ENCODE results near the gene WSB1.

Gene WSB1

GRCh38 chr17:27353461-27354050 is 59.6 kb downstream of the WSB1 start:
- H3K27me3 ChIP-seq (ENCODE audit: control insufficient read depth in 1 of 2, insufficient read depth in 1 of 2, low read length in 2 of 2): no peaks in the 10 kb centered on the region
- H3K79me1 ChIP-seq (replicated peaks; ENCODE audit: low read length, poor library complexity, severe bottlenecking): peaks cover 2% of the 10 kb centered on the region

GRCh38 chr17:27354051-27354490 is 60.2 kb downstream of the WSB1 start:
- peak overlapping the region; percentile 29 to 65 for H3K4ac ChIP-seq (ENCODE audit: low read depth in 1 of 2, low read length in 2 of 2)
- H2BK120ac ChIP-seq (ENCODE audit: low read depth, low read length): no peak overlapping the region
- WGBS: 48% methylated on average over 19 of the region's 19 CpGs

More at GRCh38 chr17:27353461-27354050, 59.6 kb downstream of the WSB1 start:
- Histone ChIP-seq H2AFZ (ENCODE audit: low read depth, low read length) (peak overlapping the region; percentile 92), H3K27ac (ENCODE audit: low read length, poor library complexity, severe bottlenecking) (peak overlapping the region; percentile 57), H3K4me2 (ENCODE audit: low read length, poor library complexity, severe bottlenecking) (peak overlapping the region; percentile 79), H2BK120ac (ENCODE audit: low read depth, low read length) (peak overlapping the region; percentile 95), H2AK5ac (ENCODE audit: low read length, severe bottlenecking) (peak overlapping the region; percentile 67), H3K14ac (ENCODE audit: low read length in 2 of 2) (peak overlapping the region in 1 of 2 experiments; percentile 64), H3K18ac (ENCODE audit: low read depth in 1 of 2, low read length in 2 of 2) (peak overlapping the region; percentile 94 to 95), H3K4me3 (ENCODE audit: insufficient read depth in 1 of 2, low read depth in 1 of 2, low read length in 2 of 2) (peak overlapping the region; percentile 73 to 80), H2BK15ac (ENCODE audit: low read depth, poor library complexity, severe bottlenecking) (peak overlapping the region; percentile 39), H2BK5ac (ENCODE audit: low read depth, low read length, poor library complexity, severe bottlenecking) (peak overlapping the region; percentile 95), H4K91ac (ENCODE audit: low read length) (peak overlapping the region; percentile 97), H4K8ac (ENCODE audit: low read length) (peak overlapping the region; percentile 95), H3K9me3 (ENCODE audit: control insufficient read depth, low read length) (no peaks in the 10 kb centered on the region), H3K4me1 (ENCODE audit: control insufficient read depth, insufficient read depth, low read depth, low read length) (peaks cover 16% of the 10 kb centered on the region), H2BK12ac (ENCODE audit: low read length in 2 of 2) (peak overlapping the region; percentile 38 to 49), H3K4ac (ENCODE audit: low read depth in 1 of 2, low read length in 2 of 2) (peak overlapping the region; percentile 65 to 88), H3K23ac (ENCODE audit: low read length in 2 of 2) (peak overlapping the region in 1 of 2 experiments; percentile 70), H3K9ac (ENCODE audit: low read length) (peak overlapping the region; percentile 93), H3K36me3 (ENCODE audit: control insufficient read depth in 1 of 2, insufficient read depth in 2 of 2, low read depth in 1 of 2, low read length in 2 of 2) (peaks cover 0 to 4% of the 10 kb centered on the region in 2 experiments)
- WGBS: under 1% methylated on average over 50 of the region's 57 CpGs
- peak; percentile 95 for DNase-seq

GRCh38 chr17:27354491-27355081 is 60.7 kb downstream of the WSB1 start:
- 91% methylated on average over 8 of the region's 8 CpGs for WGBS
- Histone ChIP-seq H3K23ac (ENCODE audit: low read length in 2 of 2) (no peak overlapping the region), H3K9ac (ENCODE audit: low read length) (peak overlapping the region; percentile 84), H3K4ac (ENCODE audit: low read depth in 1 of 2, low read length in 2 of 2) (no peak overlapping the region), H2AK5ac (ENCODE audit: low read length, severe bottlenecking) (no peak overlapping the region), H3K27me3 (ENCODE audit: control insufficient read depth in 1 of 2, insufficient read depth in 1 of 2, low read length in 2 of 2) (no peaks in the 10 kb centered on the region), H3K4me2 (ENCODE audit: low read length, poor library complexity, severe bottlenecking) (peak overlapping the region; percentile 79), H4K8ac (ENCODE audit: low read length) (peak overlapping the region; percentile 86), H3K4me1 (ENCODE audit: control insufficient read depth, insufficient read depth, low read depth, low read length) (peaks cover 12% of the 10 kb centered on the region), H2BK120ac (ENCODE audit: low read depth, low read length) (no peak overlapping the region), H4K91ac (ENCODE audit: low read length) (no peak overlapping the region), H3K9me3 (ENCODE audit: control insufficient read depth, low read length) (no peaks in the 10 kb centered on the region), H3K36me3 (ENCODE audit: control insufficient read depth in 1 of 2, insufficient read depth in 2 of 2, low read depth in 1 of 2, low read length in 2 of 2) (peaks cover 0 to 2% of the 10 kb centered on the region in 2 experiments), H2AFZ (ENCODE audit: low read depth, low read length) (no peak overlapping the region), H3K18ac (ENCODE audit: low read depth in 1 of 2, low read length in 2 of 2) (peak overlapping the region in 1 of 2 experiments; percentile 78), H3K4me3 (ENCODE audit: insufficient read depth in 1 of 2, low read depth in 1 of 2, low read length in 2 of 2) (peak overlapping the region in 1 of 2 experiments; percentile 80), H2BK12ac (ENCODE audit: low read length in 2 of 2) (peak overlapping the region; percentile 55 to 82), H2BK5ac (ENCODE audit: low read depth, low read length, poor library complexity, severe bottlenecking) (no peak overlapping the region), H3K79me1 (replicated peaks; ENCODE audit: low read length, poor library complexity, severe bottlenecking) (peaks cover 2% of the 10 kb centered on the region), H2BK15ac (ENCODE audit: low read depth, poor library complexity, severe bottlenecking) (no peak overlapping the region), H3K27ac (ENCODE audit: low read length, poor library complexity, severe bottlenecking) (no peak overlapping the region), H3K14ac (ENCODE audit: low read length in 2 of 2) (no peak overlapping the region)
- DNase-seq: no peak

More at GRCh38 chr17:27354051-27354490, 60.2 kb downstream of the WSB1 start:
- Histone ChIP-seq H3K4me1 (ENCODE audit: control insufficient read depth, insufficient read depth, low read depth, low read length) (peaks cover 16% of the 10 kb centered on the region), H2AFZ (ENCODE audit: low read depth, low read length) (peak overlapping the region; percentile 92), H2AK5ac (ENCODE audit: low read length, severe bottlenecking) (peak overlapping the region; percentile 30), H3K36me3 (ENCODE audit: control insufficient read depth in 1 of 2, insufficient read depth in 2 of 2, low read depth in 1 of 2, low read length in 2 of 2) (peaks cover 0 to 4% of the 10 kb centered on the region in 2 experiments), H3K4me3 (ENCODE audit: insufficient read depth in 1 of 2, low read depth in 1 of 2, low read length in 2 of 2) (peak overlapping the region; percentile 46 to 80), H3K23ac (ENCODE audit: low read length in 2 of 2) (peak overlapping the region in 1 of 2 experiments; percentile 9), H3K9ac (ENCODE audit: low read length) (peak overlapping the region; percentile 84), H4K91ac (ENCODE audit: low read length) (peak overlapping the region; percentile 58), H3K9me3 (ENCODE audit: control insufficient read depth, low read length) (no peaks in the 10 kb centered on the region), H3K79me1 (replicated peaks; ENCODE audit: low read length, poor library complexity, severe bottlenecking) (peaks cover 2% of the 10 kb centered on the region), H4K8ac (ENCODE audit: low read length) (peak overlapping the region; percentile 86), H3K27me3 (ENCODE audit: control insufficient read depth in 1 of 2, insufficient read depth in 1 of 2, low read length in 2 of 2) (no peaks in the 10 kb centered on the region), H2BK12ac (ENCODE audit: low read length in 2 of 2) (peak overlapping the region; percentile 55 to 82), H3K14ac (ENCODE audit: low read length in 2 of 2) (peak overlapping the region in 1 of 2 experiments; percentile 61), H2BK15ac (ENCODE audit: low read depth, poor library complexity, severe bottlenecking) (peak overlapping the region; percentile 96), H2BK5ac (ENCODE audit: low read depth, low read length, poor library complexity, severe bottlenecking) (peak overlapping the region; percentile 63), H3K4me2 (ENCODE audit: low read length, poor library complexity, severe bottlenecking) (peak overlapping the region; percentile 79), H3K18ac (ENCODE audit: low read depth in 1 of 2, low read length in 2 of 2) (peak overlapping the region; percentile 78 to 80), H3K27ac (ENCODE audit: low read length, poor library complexity, severe bottlenecking) (peak overlapping the region; percentile 18)
- DNase-seq: no peak

GRCh38 chr17:27355419-27355818 is 61.5 kb downstream of the WSB1 start:
- Histone ChIP-seq H3K4me1 (ENCODE audit: control insufficient read depth, insufficient read depth, low read depth, low read length) (peaks cover 10% of the 10 kb centered on the region), H2AFZ (ENCODE audit: low read depth, low read length) (no peak overlapping the region), H4K91ac (ENCODE audit: low read length) (no peak overlapping the region), H3K4ac (ENCODE audit: low read depth in 1 of 2, low read length in 2 of 2) (no peak overlapping the region), H3K18ac (ENCODE audit: low read depth in 1 of 2, low read length in 2 of 2) (no peak overlapping the region), H3K27ac (ENCODE audit: low read length, poor library complexity, severe bottlenecking) (no peak overlapping the region), H2BK15ac (ENCODE audit: low read depth, poor library complexity, severe bottlenecking) (no peak overlapping the region), H3K9ac (ENCODE audit: low read length) (no peak overlapping the region), H3K4me3 (ENCODE audit: insufficient read depth in 1 of 2, low read depth in 1 of 2, low read length in 2 of 2) (no peak overlapping the region), H4K8ac (ENCODE audit: low read length) (no peak overlapping the region), H3K23ac (ENCODE audit: low read length in 2 of 2) (no peak overlapping the region), H2AK5ac (ENCODE audit: low read length, severe bottlenecking) (no peak overlapping the region), H3K4me2 (ENCODE audit: low read length, poor library complexity, severe bottlenecking) (no peak overlapping the region), H2BK12ac (ENCODE audit: low read length in 2 of 2) (no peak overlapping the region), H3K79me1 (replicated peaks; ENCODE audit: low read length, poor library complexity, severe bottlenecking) (peaks cover 2% of the 10 kb centered on the region), H2BK120ac (ENCODE audit: low read depth, low read length) (no peak overlapping the region), H3K27me3 (ENCODE audit: control insufficient read depth in 1 of 2, insufficient read depth in 1 of 2, low read length in 2 of 2) (no peaks in the 10 kb centered on the region), H3K9me3 (ENCODE audit: control insufficient read depth, low read length) (no peaks in the 10 kb centered on the region), H3K36me3 (ENCODE audit: control insufficient read depth in 1 of 2, insufficient read depth in 2 of 2, low read depth in 1 of 2, low read length in 2 of 2) (no peaks in the 10 kb centered on the region), H2BK5ac (ENCODE audit: low read depth, low read length, poor library complexity, severe bottlenecking) (no peak overlapping the region), H3K14ac (ENCODE audit: low read length in 2 of 2) (no peak overlapping the region)
- WGBS: 86% methylated on average over 4 of the region's 4 CpGs
- no peak for DNase-seq

Data from mesenchymal stem cell (in vitro differentiated cells and primary cell).